Glutamatergic neuron (in vitro differentiated cells): Measurements from ENCODE around the gene ETS1. TPM values are rescaled to one million over a fixed set of nuclear protein-coding genes. Genes with fewer than 3 reads are reported as not detected.

ENCODE experiments used
- DNase-seq: peaks from one replicate; pipeline ENCODE4 v3.0.0; 2022
- H3K27ac Mint-ChIP-seq: one replicate; pipeline ENCODE4 v1.8.0; 2020; ENCODE audit warnings: mild to moderate bottlenecking, mixed read lengths, inconsistent platforms; ENCODE audit not compliant: unreplicated experiment
- H3K27me3 Mint-ChIP-seq: one replicate; pipeline ENCODE4 v1.8.0; 2020; ENCODE audit warnings: mild to moderate bottlenecking, moderate library complexity, mixed read lengths, inconsistent platforms; ENCODE audit not compliant: unreplicated experiment
- H3K36me3 Mint-ChIP-seq: one replicate; pipeline ENCODE4 v1.8.0; 2020; ENCODE audit warnings: mild to moderate bottlenecking, mixed read lengths, inconsistent platforms; ENCODE audit not compliant: unreplicated experiment
- H3K4me1 Mint-ChIP-seq: one replicate; pipeline ENCODE4 v1.8.0; 2020; ENCODE audit warnings: mild to moderate bottlenecking, low read depth, mixed read lengths, inconsistent platforms; ENCODE audit not compliant: unreplicated experiment
- H3K4me3 Mint-ChIP-seq: one replicate; pipeline ENCODE4 v1.8.0; 2020; ENCODE audit warnings: mild to moderate bottlenecking, mixed read lengths, inconsistent platforms; ENCODE audit not compliant: unreplicated experiment
- H3K9me3 Mint-ChIP-seq: one replicate; pipeline ENCODE4 v1.8.0; 2020; ENCODE audit warnings: mild to moderate bottlenecking, moderate library complexity, mixed read lengths, inconsistent platforms; ENCODE audit not compliant: unreplicated experiment
- CTCF ChIP-seq: fragments of 200-600 bp; sonication (generic); IDR thresholded peaks from one replicate; pipeline ENCODE4 v1.5.0; 2021; ENCODE audit not compliant: partially characterized antibody, unreplicated experiment
- total RNA-seq: library from RNA; stranded (reverse); fragmentation: NEBNext Ultra II Directional; extraction: Animal tissue kit (Norgen Biotek cat#: 25700); gene quantifications from one replicate; pipeline ENCODE4 v1.2.1, GENCODE V29; 2021; ENCODE audit not compliant: unreplicated experiment

ETS1 gene
- total RNA-seq, 1 donor from 2014 or later = 1.0 TPM

- H3K27me3 Mint-ChIP-seq = peaks cover 7% of the 10 kb centered on the region
- H3K4me1 Mint-ChIP-seq = peaks cover 13% of the 10 kb centered on the region
- no peaks in the 10 kb centered on the region for H3K36me3 Mint-ChIP-seq
- no peak for TF ChIP-seq CTCF
- DNase-seq = no peak
- no peak overlapping the region for H3K27ac Mint-ChIP-seq
- H3K9me3 Mint-ChIP-seq = no peaks in the 10 kb centered on the region
- H3K4me3 Mint-ChIP-seq = no peak overlapping the region
Observed at GRCh38 chr11:128506356-128506755, 81.0 kb downstream of the ETS1 start.

- peak; percentile 28 for DNase-seq
- Mint-ChIP-seq H3K36me3 (no peaks in the 10 kb centered on the region), H3K27me3 (peaks cover 7% of the 10 kb centered on the region), H3K9me3 (no peaks in the 10 kb centered on the region), H3K27ac (peak overlapping the region; percentile 76), H3K4me1 (peaks cover 13% of the 10 kb centered on the region), H3K4me3 (no peak overlapping the region)
- TF ChIP-seq CTCF = no peak
Observed at GRCh38 chr11:128505449-128506065, 81.8 kb downstream of the ETS1 start.

GRCh38 chr11:128504486-128504885 lies 82.9 kb downstream of the ETS1 start:
- peaks cover 10% of the 10 kb centered on the region for H3K27me3 Mint-ChIP-seq
- H3K27ac Mint-ChIP-seq = no peak overlapping the region

GRCh38 chr11:128503245-128503991 lies 83.9 kb downstream of the ETS1 start:
- no peak overlapping the region for H3K4me3 Mint-ChIP-seq

More at GRCh38 chr11:128504486-128504885, 82.9 kb downstream of the ETS1 start:
- no peak overlapping the region for H3K4me3 Mint-ChIP-seq
- no peak for TF ChIP-seq CTCF
- no peaks in the 10 kb centered on the region for H3K36me3 Mint-ChIP-seq
- peaks cover 13% of the 10 kb centered on the region for H3K4me1 Mint-ChIP-seq
- no peaks in the 10 kb centered on the region for H3K9me3 Mint-ChIP-seq
- no peak for DNase-seq

More at GRCh38 chr11:128503245-128503991, 83.9 kb downstream of the ETS1 start:
- no peak for TF ChIP-seq CTCF
- Mint-ChIP-seq H3K9me3 (no peaks in the 10 kb centered on the region), H3K27me3 (peaks cover 10% of the 10 kb centered on the region), H3K36me3 (no peaks in the 10 kb centered on the region), H3K27ac (no peak overlapping the region), H3K4me1 (peaks cover 13% of the 10 kb centered on the region)
- no peak for DNase-seq
